ENCODE data around the gene RALGPS1.

DNA sequence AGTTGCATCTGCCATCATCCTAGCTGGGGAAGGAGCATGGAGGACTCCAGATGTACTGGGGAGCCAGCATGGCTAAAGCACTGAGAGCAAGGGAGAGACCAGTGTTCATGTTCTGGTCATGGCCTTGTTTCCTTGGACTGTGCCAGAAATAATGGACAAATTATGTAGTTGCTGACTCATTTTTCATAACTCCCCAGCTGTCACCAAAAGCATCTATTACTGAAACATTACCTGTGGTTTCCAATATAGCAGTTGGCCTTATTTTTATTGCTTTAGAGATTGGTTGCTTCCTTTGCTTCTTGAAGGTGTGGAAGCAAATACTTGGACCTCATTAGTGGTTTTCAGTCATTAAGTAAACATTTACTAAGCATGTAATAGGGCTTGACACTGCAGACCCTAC, 11.3 kb downstream of the RALGPS1 start:
- TF ChIP-seq, protein P1, sequence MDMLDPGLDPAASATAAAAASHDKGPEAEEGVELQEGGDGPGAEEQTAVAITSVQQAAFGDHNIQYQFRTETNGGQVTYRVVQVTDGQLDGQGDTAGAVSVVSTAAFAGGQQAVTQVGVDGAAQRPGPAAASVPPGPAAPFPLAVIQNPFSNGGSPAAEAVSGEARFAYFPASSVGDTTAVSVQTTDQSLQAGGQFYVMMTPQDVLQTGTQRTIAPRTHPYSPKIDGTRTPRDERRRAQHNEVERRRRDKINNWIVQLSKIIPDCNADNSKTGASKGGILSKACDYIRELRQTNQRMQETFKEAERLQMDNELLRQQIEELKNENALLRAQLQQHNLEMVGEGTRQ (CRISPR knock-in tag; IDR thresholded peaks at IDR 0.05), result no peak
- TF ChIP-seq IRF2 (CRISPR knock-in tag; IDR thresholded peaks at IDR 0.05; ENCODE audit: borderline replicate concordance, low read depth) (no peak), TEAD1 (CRISPR knock-in tag; IDR thresholded peaks at IDR 0.05) (no peak), JUN (CRISPR knock-in tag; IDR thresholded peaks at IDR 0.05) (no peak), ZNF263 (CRISPR knock-in tag; IDR thresholded peaks at IDR 0.05; ENCODE audit: low read depth) (no peak)
- TF ChIP-seq, protein P2, sequence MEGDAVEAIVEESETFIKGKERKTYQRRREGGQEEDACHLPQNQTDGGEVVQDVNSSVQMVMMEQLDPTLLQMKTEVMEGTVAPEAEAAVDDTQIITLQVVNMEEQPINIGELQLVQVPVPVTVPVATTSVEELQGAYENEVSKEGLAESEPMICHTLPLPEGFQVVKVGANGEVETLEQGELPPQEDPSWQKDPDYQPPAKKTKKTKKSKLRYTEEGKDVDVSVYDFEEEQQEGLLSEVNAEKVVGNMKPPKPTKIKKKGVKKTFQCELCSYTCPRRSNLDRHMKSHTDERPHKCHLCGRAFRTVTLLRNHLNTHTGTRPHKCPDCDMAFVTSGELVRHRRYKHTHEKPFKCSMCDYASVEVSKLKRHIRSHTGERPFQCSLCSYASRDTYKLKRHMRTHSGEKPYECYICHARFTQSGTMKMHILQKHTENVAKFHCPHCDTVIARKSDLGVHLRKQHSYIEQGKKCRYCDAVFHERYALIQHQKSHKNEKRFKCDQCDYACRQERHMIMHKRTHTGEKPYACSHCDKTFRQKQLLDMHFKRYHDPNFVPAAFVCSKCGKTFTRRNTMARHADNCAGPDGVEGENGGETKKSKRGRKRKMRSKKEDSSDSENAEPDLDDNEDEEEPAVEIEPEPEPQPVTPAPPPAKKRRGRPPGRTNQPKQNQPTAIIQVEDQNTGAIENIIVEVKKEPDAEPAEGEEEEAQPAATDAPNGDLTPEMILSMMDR (IDR thresholded peaks at IDR 0.05), result no peak
